Measurements from ENCODE around the gene PMPCA. TPM values are rescaled to one million over a fixed set of nuclear protein-coding genes. Genes with fewer than 3 reads are reported as not detected.
"Not testable (repeated sequence)": the region's sequence is repeated elsewhere in the genome, so short reads cannot be mapped to it uniquely, and the experiment has no call there.

The PMPCA gene
- total and polyA plus RNA-seq, 7 donors: 22.9 to 49.9 (median 27.1) TPM

DNA sequence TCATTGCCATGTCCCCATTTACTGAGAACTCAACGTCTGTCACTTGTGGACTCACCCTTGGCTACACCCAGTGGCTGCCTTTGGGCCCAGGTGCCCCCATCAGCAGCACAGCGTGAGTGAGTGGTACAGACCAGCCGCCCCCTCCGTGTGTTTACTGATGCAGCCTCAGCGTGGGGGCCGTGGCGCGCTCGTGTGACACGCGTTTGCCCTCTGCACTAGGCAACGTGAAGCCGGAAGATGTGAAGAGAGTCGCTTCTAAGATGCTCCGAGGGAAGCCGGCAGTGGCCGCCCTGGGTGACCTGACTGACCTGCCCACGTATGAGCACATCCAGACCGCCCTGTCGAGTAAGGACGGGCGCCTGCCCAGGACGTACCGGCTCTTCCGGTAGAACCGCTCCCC lies 12.4 kb downstream of the PMPCA start:
- no peaks in the 10 kb centered on the region for H3K9me3 ChIP-seq
- H3K4me3 ChIP-seq: no peak overlapping the region
- H3K36me3 ChIP-seq: peaks cover 23 to 74% (median 59%) of the 10 kb centered on the region in 4 donors
- 95 to 97% methylated on average over 26 of the region's 26 CpGs for WGBS, 2 donors
- H3K27ac ChIP-seq: no peak overlapping the region
- intact Hi-C loops (cut with DNase I): no loop called here
- H3K4me1 ChIP-seq: no peaks in the 10 kb centered on the region
- H3K27me3 ChIP-seq: no peaks in the 10 kb centered on the region
- no peak for TF ChIP-seq POLR2AphosphoS5 (IDR thresholded peaks at IDR 0.05)
- no peak for DNase-seq

DNA sequence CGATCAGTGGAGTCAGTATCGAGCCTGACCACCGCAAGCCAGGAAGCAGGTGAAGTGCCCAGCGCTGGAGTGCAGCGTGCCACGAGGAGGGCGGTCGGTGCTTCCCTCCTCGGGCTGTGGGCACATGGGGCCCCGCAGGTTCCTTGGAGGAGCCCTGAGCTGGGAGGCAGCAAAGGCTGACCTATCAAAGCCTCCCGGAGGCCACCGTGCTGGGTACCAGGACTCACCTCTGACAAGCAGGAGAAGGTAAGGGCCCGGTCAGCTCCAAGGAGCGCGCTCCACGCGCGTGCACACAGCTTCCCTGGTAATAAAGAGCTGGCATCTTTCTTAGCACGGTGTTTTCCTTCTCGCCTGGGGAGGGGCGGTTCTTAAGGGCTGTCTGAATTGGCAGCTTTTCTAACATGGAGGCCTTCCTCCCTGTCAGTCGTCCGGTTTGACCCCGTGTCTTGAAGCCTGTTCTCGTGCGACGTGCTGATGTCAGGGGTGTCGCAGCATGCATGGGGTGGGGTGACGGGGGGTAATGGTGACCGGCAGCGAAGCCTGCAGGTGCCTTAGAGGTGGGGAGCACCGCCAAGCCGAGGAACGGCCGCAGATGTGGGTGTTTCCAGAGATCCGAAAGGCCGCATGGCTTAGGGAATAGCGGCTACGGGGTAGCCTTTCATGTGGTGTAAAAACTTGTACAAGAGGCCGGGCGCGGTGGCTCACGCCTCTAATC lies 13.1 kb downstream of the PMPCA start:
- H3K4me1 ChIP-seq: no peaks in the 10 kb centered on the region
- TF ChIP-seq POLR2A (IDR thresholded peaks at IDR 0.05): no peak
- no peak for TF ChIP-seq EP300 (IDR thresholded peaks at IDR 0.05)
- no peak for TF ChIP-seq POLR2AphosphoS5 (IDR thresholded peaks at IDR 0.05)
- H3K36me3 ChIP-seq: peaks cover 16 to 71% (median 52%) of the 10 kb centered on the region in 4 donors

DNA sequence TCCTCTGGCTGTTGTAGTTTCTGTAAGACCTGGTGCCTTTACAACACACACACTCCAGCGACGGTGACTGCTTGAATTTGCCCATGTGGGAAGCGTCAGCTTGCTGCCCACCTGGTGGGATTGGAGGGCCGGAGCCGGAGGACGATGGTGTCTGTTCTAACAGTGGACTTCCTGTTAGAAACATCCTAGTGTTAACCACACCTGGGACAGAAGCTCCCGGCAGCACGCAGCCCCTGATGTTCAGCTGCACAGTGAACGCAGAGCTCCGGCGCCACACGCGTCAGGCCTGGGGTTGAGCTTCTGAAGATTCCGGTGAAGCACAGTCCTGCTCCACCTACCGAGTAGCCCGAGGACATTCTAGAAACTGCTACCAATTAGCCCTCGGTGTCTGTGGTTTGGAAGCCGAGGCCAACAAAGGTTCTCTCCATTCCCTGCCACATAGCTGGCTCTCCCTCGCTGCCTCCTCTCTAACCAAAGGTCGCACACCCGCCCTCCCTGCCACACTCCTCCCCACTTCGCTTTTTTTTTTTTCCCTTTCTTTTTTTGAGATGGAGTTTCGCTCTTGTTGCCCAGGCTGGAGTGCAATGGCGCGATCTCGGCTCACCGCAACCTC lies 14.4 kb downstream of the PMPCA start:
- 88 to 91% methylated on average over 27 of the region's 27 CpGs for WGBS, 2 donors
- H3K27ac ChIP-seq: no peak overlapping the region
- no peaks in the 10 kb centered on the region for H3K27me3 ChIP-seq
- no peaks in the 10 kb centered on the region for H3K9me3 ChIP-seq
- no peak for DNase-seq
- H3K4me3 ChIP-seq: no peak overlapping the region
- TF ChIP-seq EP300 (IDR thresholded peaks at IDR 0.05) (no peak), POLR2A (IDR thresholded peaks at IDR 0.05) (no peak)
- H3K4me1 ChIP-seq: no peaks in the 10 kb centered on the region
- intact Hi-C loops (cut with DNase I): no loop called here
- H3K36me3 ChIP-seq: peaks cover 15 to 71% (median 48%) of the 10 kb centered on the region in 4 donors

More for the DNA sequence above, 13.1 kb downstream of the PMPCA start:
- Histone ChIP-seq H3K4me3 (no peak overlapping the region), H3K9me3 (no peaks in the 10 kb centered on the region), H3K27me3 (no peaks in the 10 kb centered on the region), H3K27ac (no peak overlapping the region)
- intact Hi-C loops (cut with DNase I): no loop called here
- 96 to 97% methylated on average over 43 of the region's 43 CpGs for WGBS, 2 donors
- DNase-seq: no peak

DNA sequence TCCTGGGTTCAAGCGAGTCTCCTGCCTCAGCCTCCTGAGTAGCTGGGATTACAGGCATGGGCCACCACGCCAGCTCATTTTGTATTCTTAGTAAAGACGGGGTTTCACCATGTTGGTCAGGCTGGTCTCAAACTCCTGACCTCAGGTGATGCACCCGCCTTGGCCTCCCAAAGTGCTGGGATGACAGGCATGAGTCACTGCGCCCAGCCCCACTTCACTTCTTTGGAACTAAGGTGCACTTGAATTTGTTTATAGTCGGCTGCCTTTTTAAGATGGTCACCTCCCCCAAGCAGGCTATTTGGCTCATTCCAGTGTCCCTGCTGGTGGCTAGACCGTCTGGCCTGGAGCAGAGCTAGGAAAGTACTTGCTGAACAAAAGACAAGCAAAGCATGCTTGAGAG lies 14.9 kb downstream of the PMPCA start:
- H3K4me1 ChIP-seq; H3K27me3 ChIP-seq; DNase-seq; H3K4me3 ChIP-seq; intact Hi-C loops (cut with DNase I); H3K9me3 ChIP-seq; H3K27ac ChIP-seq: not testable (repeated sequence)
- H3K36me3 ChIP-seq: peaks cover 19 to 71% (median 47%) of the 10 kb centered on the region in 4 donors
- 84 to 88% methylated on average over 7 of the region's 7 CpGs for WGBS, 2 donors

DNA sequence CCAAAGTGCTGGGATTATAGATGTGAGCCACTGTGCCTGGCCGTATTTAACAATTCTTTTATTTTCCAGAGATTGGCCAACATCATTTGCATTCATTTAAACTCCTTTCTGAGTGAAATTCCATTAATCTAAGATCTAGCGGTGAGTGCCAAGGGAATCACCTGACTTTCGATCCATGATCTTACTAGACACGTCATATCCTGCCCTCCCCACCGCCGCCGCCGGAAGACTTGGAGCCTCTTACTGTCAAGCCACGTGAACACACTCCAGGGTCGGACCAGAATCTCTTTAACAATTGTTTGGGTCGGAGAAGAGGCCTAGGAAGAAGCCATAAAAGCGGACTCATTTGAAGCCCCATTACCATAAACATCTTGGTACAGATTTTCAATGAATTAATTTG lies 16.3 kb downstream of the PMPCA start:
- Histone ChIP-seq H3K4me1 (no peaks in the 10 kb centered on the region), H3K27ac (no peak overlapping the region), H3K9me3 (no peaks in the 10 kb centered on the region), H3K36me3 (peaks cover 20 to 64% (median 40%) of the 10 kb centered on the region in 4 donors), H3K27me3 (no peaks in the 10 kb centered on the region), H3K4me3 (no peak overlapping the region)
- no peak for TF ChIP-seq EP300 (IDR thresholded peaks at IDR 0.05)
- TF ChIP-seq, protein P1, sequence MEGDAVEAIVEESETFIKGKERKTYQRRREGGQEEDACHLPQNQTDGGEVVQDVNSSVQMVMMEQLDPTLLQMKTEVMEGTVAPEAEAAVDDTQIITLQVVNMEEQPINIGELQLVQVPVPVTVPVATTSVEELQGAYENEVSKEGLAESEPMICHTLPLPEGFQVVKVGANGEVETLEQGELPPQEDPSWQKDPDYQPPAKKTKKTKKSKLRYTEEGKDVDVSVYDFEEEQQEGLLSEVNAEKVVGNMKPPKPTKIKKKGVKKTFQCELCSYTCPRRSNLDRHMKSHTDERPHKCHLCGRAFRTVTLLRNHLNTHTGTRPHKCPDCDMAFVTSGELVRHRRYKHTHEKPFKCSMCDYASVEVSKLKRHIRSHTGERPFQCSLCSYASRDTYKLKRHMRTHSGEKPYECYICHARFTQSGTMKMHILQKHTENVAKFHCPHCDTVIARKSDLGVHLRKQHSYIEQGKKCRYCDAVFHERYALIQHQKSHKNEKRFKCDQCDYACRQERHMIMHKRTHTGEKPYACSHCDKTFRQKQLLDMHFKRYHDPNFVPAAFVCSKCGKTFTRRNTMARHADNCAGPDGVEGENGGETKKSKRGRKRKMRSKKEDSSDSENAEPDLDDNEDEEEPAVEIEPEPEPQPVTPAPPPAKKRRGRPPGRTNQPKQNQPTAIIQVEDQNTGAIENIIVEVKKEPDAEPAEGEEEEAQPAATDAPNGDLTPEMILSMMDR (IDR thresholded peaks at IDR 0.05): no peak
- TF ChIP-seq POLR2A (IDR thresholded peaks at IDR 0.05): no peak
- no peak for TF ChIP-seq POLR2AphosphoS5 (IDR thresholded peaks at IDR 0.05)
- WGBS, 2 donors: 92% methylated on average over 12 of the region's 12 CpGs
- DNase-seq: no peak
- intact Hi-C loops (cut with DNase I): no loop called here

DNA sequence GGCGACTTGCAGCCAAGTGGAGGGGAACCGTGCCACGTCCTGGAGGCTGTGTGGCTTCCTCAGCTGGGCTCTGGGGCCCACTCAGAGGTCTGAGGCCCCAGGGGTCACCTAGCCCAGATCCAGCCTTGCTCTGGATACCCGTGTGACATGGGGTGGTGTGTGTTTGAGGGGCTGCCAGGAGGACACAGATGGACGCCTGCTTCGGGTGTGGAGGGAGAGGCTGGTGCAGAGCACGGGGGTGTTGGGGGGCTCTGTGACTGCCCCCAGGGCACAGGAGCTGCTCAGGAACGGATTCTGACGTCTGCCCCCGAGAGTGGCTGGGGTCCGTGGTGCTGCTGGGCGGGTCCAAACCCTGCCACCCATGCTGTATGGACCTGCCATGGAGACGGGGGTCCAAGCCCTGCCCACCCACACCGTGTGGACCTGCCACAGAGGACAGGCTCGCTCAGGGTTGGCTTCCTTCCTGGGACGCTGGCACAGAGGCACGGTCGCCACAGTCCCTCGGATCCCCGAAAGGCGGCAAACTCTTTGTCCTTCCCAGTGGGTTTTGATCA lies 18.7 kb downstream of the PMPCA start:
- no peak overlapping the region for H3K27ac ChIP-seq
- intact Hi-C loops (cut with DNase I): no loop called here
- TF ChIP-seq EP300 (IDR thresholded peaks at IDR 0.05) (no peak), POLR2AphosphoS5 (IDR thresholded peaks at IDR 0.05) (no peak), POLR2A (IDR thresholded peaks at IDR 0.05) (no peak)
- TF ChIP-seq, protein P1 (IDR thresholded peaks at IDR 0.05): no peak
- H3K36me3 ChIP-seq: peaks cover 14 to 63% (median 21%) of the 10 kb centered on the region in 4 donors
- H3K27me3 ChIP-seq: no peaks in the 10 kb centered on the region
- WGBS, 2 donors: 91 to 92% methylated on average over 21 of the region's 21 CpGs
- DNase-seq: no peak
- H3K4me3 ChIP-seq: no peak overlapping the region
- H3K4me1 ChIP-seq: no peaks in the 10 kb centered on the region
- H3K9me3 ChIP-seq: no peaks in the 10 kb centered on the region
